SK-N-MC (cell line): ENCODE results near the gene RHOA.

ENCODE experiments used
- DNase-seq: peaks from one replicate; pipeline ENCODE4 v3.0.0-alpha.2; 2011; ENCODE audit warnings: low read depth, low spot score
- H3K27ac ChIP-seq: fragments of 200-600 bp; sonication (generic); 2 replicates; pipeline ENCODE4 v1.5.1; 2016; ENCODE audit warnings: mixed run types
- H3K36me3 ChIP-seq: fragments of 200-600 bp; sonication (generic); 2 replicates; pipeline ENCODE4 v1.6.1; 2017; ENCODE audit warnings: antibody characterized with exemption, low read length, mixed read lengths; ENCODE audit not compliant: insufficient read depth
- H3K4me3 ChIP-seq: fragments of 200-600 bp; sonication (generic); 2 replicates; pipeline ENCODE4 v1.5.1; 2016
- H3K9ac ChIP-seq: fragments of 200-600 bp; sonication (generic); 2 replicates; pipeline ENCODE4 v1.8.0; 2017; ENCODE audit warnings: mixed run types, mixed read lengths; ENCODE audit not compliant: insufficient read length
- H3K9me3 ChIP-seq: fragments of 200-600 bp; sonication (generic); 2 replicates; pipeline ENCODE4 v1.6.1; 2017; ENCODE audit warnings: low read depth, mild to moderate bottlenecking, antibody characterized with exemption, low read length, moderate library complexity, mixed read lengths
- EZH2 ChIP-seq: fragments of 200-600 bp; sonication (generic); IDR thresholded peaks from one replicate; pipeline ENCODE4 v1.6.1; 2017; ENCODE audit warnings: antibody characterized with exemption
- FOXP2 ChIP-seq: optimal IDR thresholded peaks from 2 replicates; pipeline ENCODE3; 2011; ENCODE audit warnings: mild to moderate bottlenecking, moderate library complexity; ENCODE audit not compliant: insufficient read depth; ENCODE audit errors: extremely low read length, control extremely low read depth
- POLR2AphosphoS5 ChIP-seq: IDR thresholded peaks from 2 replicates; pipeline ENCODE4 v1.6.1; 2012; ENCODE audit warnings: mild to moderate bottlenecking, low read depth, low read length, borderline replicate concordance

Gene RHOA

DNA sequence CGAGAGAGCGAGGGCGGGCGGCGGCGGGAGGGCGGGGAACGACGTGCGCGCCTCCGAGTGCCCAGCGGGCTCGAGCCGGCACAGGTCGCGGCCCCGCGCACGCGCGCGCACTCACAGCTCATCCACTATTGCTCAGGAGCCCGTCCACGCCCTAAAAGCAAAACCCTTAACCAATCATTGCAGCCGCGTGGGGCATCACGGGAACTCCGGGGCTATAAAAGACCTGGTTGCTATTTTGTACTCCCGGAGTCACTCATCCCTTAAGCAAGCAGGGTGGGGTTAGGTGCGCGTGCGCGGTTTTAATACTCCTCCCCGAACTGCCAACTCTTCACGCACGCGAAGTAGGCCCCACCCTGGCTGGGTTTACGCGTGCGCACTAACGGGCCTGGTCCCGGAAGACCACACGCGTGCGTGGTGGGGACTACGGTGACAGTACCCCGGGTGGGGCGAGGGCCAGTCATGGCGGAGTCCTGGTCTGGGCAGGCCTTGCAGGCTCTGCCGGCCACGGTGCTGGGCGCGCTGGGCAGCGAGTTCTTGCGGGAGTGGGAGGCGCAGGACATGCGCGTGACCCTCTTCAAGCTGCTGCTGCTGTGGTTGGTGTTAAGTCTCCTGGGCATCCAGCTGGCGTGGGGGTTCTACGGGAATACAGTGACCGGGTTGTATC, at the start of gene RHOA, which contains the start of gene TCTA:
RHOA (minus strand) TSS at position 9 of the 664 bp plus-strand sequence. CDS start 36,387 bp downstream, outside the sequence.
TCTA (plus strand) TSS at position 456 of the 664 bp plus-strand sequence; CDS start at position 460, 4 bp downstream.
- Histone ChIP-seq H3K36me3 (no peaks in the 10 kb centered on the region; the same call in 1 of the 2 replicates), H3K9me3 (no peaks in the 10 kb centered on the region), H3K4me3 (peak within 1 kb of the TSS; percentile 85), H3K27ac (peak within 1 kb of the TSS; percentile 83), H3K9ac (peak within 1 kb of the TSS; percentile 96)
- DNase-seq = peak; percentile 97
- TF ChIP-seq FOXP2 = no peak
- TF ChIP-seq POLR2AphosphoS5 = peak; percentile 99
- TF ChIP-seq EZH2 = no peak

- TF ChIP-seq FOXP2 (no peak), POLR2AphosphoS5 (no peak), EZH2 (no peak)
- Histone ChIP-seq H3K27ac (no peak overlapping the region), H3K9me3 (no peaks in the 10 kb centered on the region), H3K36me3 (no peaks in the 10 kb centered on the region), H3K9ac (no peak overlapping the region), H3K4me3 (no peak overlapping the region)
- DNase-seq = no peak
These were observed 49.2 kb upstream of the RHOA start for GRCh38 chr3:49460956-49461355.

DNA sequence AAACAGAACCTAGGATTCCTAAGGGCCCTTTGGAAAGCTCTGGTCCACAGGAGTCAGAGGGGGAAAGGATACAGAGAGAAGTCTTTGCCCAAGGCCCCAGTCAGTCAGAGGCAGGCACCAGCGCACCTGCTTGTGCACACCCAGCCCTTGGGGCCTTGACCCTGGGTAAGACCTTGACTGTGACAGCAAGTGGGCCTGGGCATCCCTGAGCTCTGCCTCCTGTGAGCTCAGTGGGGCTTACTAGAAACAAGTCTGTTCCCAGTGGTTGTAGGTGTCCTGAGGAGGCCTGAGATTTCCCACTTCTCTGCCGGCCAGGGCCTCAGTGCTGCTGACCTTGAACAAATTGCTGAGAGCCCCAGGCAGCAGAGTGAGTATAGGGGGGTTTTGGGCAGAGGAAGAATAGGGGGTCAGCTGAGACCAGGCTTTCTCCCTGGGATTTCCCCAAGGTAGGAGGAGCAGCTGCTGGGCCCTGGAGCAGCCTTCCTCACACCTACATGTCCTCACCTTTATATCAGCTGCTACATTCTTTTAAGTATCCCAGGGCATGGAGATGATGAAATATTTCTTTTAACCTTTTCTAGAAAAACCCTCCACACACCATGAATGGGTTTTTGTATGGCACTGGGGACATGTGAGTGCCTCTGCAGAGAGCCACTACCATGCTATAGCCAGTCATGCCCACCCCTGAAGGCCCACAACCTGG, 48.6 kb upstream of the RHOA start:
- TF ChIP-seq FOXP2 = no peak
- no peak for TF ChIP-seq EZH2
- TF ChIP-seq POLR2AphosphoS5 = no peak

GRCh38 chr3:49456466-49456865, 44.7 kb upstream of the RHOA start:
- Histone ChIP-seq H3K9ac (no peak overlapping the region), H3K27ac (no peak overlapping the region), H3K4me3 (no peak overlapping the region), H3K9me3 (no peaks in the 10 kb centered on the region), H3K36me3 (no peaks in the 10 kb centered on the region)
- DNase-seq = no peak
- TF ChIP-seq POLR2AphosphoS5 (no peak), EZH2 (no peak), FOXP2 (no peak)

More for the DNA sequence above, 48.6 kb upstream of the RHOA start:
- no peak overlapping the region for H3K4me3 ChIP-seq
- no peaks in the 10 kb centered on the region for H3K9me3 ChIP-seq
- no peak overlapping the region for H3K9ac ChIP-seq
- H3K36me3 ChIP-seq = no peaks in the 10 kb centered on the region
- H3K27ac ChIP-seq = no peak overlapping the region
- DNase-seq = no peak

GRCh38 chr3:49454898-49455681, 43.3 kb upstream of the RHOA start:
- Histone ChIP-seq H3K27ac (no peak overlapping the region), H3K9me3 (no peaks in the 10 kb centered on the region), H3K4me3 (no peak overlapping the region), H3K9ac (no peak overlapping the region), H3K36me3 (no peaks in the 10 kb centered on the region)
- no peak for TF ChIP-seq POLR2AphosphoS5
- no peak for TF ChIP-seq EZH2
- no peak for TF ChIP-seq FOXP2
- DNase-seq = no peak

DNA sequence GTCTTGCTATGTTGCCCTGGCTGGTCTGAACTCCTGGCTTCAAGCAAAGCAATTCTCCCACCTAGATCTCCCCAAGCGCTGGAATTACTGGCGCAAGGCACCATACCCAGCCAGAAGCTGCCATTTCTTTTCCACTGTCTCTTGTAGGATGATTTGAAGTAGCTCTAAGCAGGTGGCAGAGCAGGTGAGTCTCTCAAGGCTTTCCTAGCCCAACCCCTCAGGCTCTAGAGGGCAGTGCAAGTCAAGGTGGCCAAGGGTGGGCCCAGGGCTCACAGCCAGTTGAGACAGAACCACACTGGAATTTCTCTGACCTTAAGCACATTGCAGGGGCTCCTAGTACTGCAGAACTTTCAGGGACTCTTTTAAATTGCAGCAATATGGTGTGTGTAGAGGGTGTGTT, 42.7 kb upstream of the RHOA start:
- H3K27ac ChIP-seq = no peak overlapping the region
- no peak for DNase-seq

DNA sequence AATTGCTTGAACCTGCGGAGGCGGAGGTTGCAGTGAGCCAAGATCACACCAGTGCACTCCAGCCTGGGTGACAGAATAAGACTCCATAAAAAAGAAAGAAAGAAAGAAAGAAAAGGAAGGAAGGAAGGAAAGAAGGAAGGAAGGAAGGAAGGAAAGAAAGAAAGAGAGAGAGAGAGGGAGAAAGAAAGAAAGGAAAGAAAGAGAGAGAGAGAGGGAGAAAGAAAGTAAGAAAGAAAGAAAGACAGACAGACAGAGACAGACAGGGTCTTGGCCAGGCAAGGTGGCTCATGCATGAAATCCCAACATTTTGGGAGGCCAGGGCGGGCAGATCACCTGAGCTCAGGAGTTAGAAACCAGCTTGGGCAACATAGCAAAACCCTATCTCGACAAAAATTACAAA, 41.8 kb upstream of the RHOA start:
- H3K36me3 ChIP-seq = no peaks in the 10 kb centered on the region
- H3K4me3 ChIP-seq = no peak overlapping the region
- no peak overlapping the region for H3K9ac ChIP-seq
- H3K27ac ChIP-seq = no peak overlapping the region
- DNase-seq = no peak
- TF ChIP-seq EZH2 (no peak), POLR2AphosphoS5 (no peak), FOXP2 (no peak)
- H3K9me3 ChIP-seq = no peaks in the 10 kb centered on the region

More for the DNA sequence above, 42.7 kb upstream of the RHOA start:
- H3K4me3 ChIP-seq = no peak overlapping the region
- no peaks in the 10 kb centered on the region for H3K36me3 ChIP-seq
- TF ChIP-seq POLR2AphosphoS5 = no peak
- no peak overlapping the region for H3K9ac ChIP-seq
- no peaks in the 10 kb centered on the region for H3K9me3 ChIP-seq

GRCh38 chr3:49445391-49445790, 33.6 kb upstream of the RHOA start:
- no peak for DNase-seq
- no peaks in the 10 kb centered on the region for H3K9me3 ChIP-seq
- H3K27ac ChIP-seq = no peak overlapping the region
- no peak overlapping the region for H3K4me3 ChIP-seq
- H3K36me3 ChIP-seq = no peaks in the 10 kb centered on the region
- TF ChIP-seq FOXP2 (no peak), POLR2AphosphoS5 (no peak), EZH2 (no peak)
- no peak overlapping the region for H3K9ac ChIP-seq
